GM12865 (cell line): ENCODE data around the gene TARS2.

Experiments
- DNase-seq: peaks from one replicate; pipeline ENCODE4 v3.0.0; 2010; ENCODE audit warnings: low read depth
- H3K4me3 ChIP-seq: 2 replicates; pipeline ENCODE4 v1.5.1; 2011; ENCODE audit warnings: mild to moderate bottlenecking, low read depth, low read length, control low read depth
- CTCF ChIP-seq: IDR thresholded peaks from 2 replicates; pipeline ENCODE4 v1.5.1; 2011; ENCODE audit warnings: low read length, control low read depth, low read depth, inconsistent platforms; ENCODE audit not compliant: insufficient read depth; ENCODE audit errors: missing control alignments

Gene TARS2

GRCh38 chr1:150555198-150555970, 68.2 kb downstream of the TARS2 start:
- TF ChIP-seq CTCF: no peak
- no peak for DNase-seq
- no peak overlapping the region for H3K4me3 ChIP-seq

- H3K4me3 ChIP-seq: no peak overlapping the region
- no peak for TF ChIP-seq CTCF
- no peak for DNase-seq
Measured at GRCh38 chr1:150555971-150556865, 69.0 kb downstream of the TARS2 start.

- no peak overlapping the region for H3K4me3 ChIP-seq
- DNase-seq: no peak
- no peak for TF ChIP-seq CTCF
Measured at GRCh38 chr1:150557065-150557600, 69.9 kb downstream of the TARS2 start.
